GM13977 (cell line): ENCODE results near the gene MBP.

Experiments used
- DNase-seq: peaks from one replicate; pipeline ENCODE4 v3.0.0; 2012; ENCODE audit warnings: low spot score
- CTCF ChIP-seq: IDR thresholded peaks from 2 replicates; pipeline ENCODE4 v1.5.1; 2012; ENCODE audit warnings: mild to moderate bottlenecking, control low read depth; ENCODE audit not compliant: insufficient read depth; ENCODE audit errors: extremely low read depth, missing control alignments
- in situ Hi-C: fragments of 300-500 bp; cut with MboI; formaldehyde crosslinking; loops from one replicate; pipeline ENCODE4 v1.12.0; 2022; ENCODE audit warnings: low sequenced_read_pairs, low pct_unique_long_range_greater_than_20kb, mixed read lengths, inconsistent platforms; ENCODE audit not compliant: unreplicated experiment

MBP gene

DNA sequence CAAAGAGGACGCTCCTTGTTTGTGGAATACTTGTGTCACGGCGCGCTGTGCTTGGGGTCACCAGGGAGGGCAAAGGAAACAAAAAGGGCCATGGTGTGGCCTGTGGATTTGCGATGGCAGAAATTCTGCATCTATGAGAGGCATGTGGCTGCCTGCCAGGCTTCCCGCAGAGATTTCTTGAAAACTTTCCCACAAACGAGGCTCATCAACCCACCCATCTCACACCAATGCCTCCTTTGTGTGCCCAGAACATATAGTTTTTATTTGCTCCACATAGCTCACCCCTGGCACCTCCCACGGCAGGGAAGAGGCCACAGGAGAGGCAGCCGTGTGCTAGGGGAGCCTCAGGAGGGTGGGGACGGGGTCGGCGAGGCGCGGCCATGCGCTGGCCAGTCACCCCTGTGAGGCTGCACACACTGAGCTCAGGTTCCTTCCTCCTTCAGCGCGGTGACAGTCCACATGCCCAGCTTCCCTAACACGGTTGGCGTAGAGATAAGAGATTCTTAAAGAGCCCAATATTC lies 100.3 kb downstream of the MBP start:
- no peak for DNase-seq
- no peak for TF ChIP-seq CTCF
- in situ Hi-C loops: no loop called here

DNA sequence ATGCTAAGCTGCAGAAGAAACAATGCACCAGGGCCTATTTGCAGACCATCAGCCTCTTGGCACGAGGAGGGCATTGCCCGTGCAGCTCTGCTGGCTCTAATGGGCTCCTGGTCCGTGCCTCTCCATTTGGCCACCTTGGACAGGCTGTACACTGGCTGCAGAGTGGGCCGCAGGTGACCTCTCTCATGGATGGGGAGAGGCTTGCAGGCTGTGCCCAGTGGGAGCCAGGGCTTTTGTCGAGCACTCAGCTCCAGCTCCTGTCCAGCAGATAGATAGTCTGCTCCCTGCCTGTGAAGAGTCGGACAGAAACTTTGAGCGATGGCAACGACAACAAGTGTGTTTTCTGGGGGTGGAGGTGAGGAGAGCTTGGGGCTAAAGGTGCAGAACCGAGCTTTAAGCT lies 100.9 kb downstream of the MBP start:
- in situ Hi-C loops: no loop called here
- TF ChIP-seq CTCF: no peak
- DNase-seq: no peak

DNA sequence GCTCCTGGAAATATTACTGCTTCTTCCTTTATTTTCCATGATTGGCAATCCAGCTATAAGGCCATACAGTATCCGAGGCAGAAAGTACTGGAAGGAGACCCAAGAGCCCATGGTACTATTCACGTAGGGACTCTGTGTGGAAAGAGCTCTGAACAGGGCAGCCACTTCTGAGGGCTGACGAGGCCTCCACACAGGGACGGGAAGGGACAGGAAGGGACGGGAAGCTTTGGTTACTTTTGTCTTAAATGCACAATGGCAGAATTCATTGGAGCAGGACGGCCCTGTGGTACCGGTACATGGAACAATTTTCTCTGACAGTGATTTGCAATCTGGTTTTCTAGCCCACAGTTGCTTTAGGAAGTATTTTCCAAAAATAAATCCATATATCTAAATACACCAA lies 102.4 kb downstream of the MBP start:
- in situ Hi-C loops: no loop called here
- no peak for DNase-seq
- TF ChIP-seq CTCF: no peak

GRCh38 chr18:77025831-77026363 lies 106.7 kb downstream of the MBP start:
- DNase-seq: no peak
- in situ Hi-C loops: no loop called here
- TF ChIP-seq CTCF: no peak

- in situ Hi-C loops: no loop called here
- no peak for DNase-seq
- no peak for TF ChIP-seq CTCF
Observed at GRCh38 chr18:77025123-77025522, 107.5 kb downstream of the MBP start.

GRCh38 chr18:77024476-77024875 lies 108.1 kb downstream of the MBP start:
- no peak for DNase-seq
- no peak for TF ChIP-seq CTCF
- in situ Hi-C loops: loop anchor here (25.0 kb wide), 1 partner anchor 188 kb away; no protein-coding TSS in a partner anchor
